NCI-H2171 (cell line): ENCODE data around the gene TBL1X.
A peak's percentile ranks its signal among the peaks of the same experiment; 100 is the strongest.
"Not testable (repeated sequence)": the region's sequence is repeated elsewhere in the genome, so short reads cannot be mapped to it uniquely, and the experiment has no call there.

ENCODE experiments used
- DNase-seq: peaks from one replicate; lab custom pipeline; 2025; lab: John Stamatoyannopoulos, UW

The TBL1X gene

GRCh38 chrX:9536156-9536555 lies 71.3 kb downstream of the TBL1X start:
- not testable (repeated sequence) for DNase-seq

DNA sequence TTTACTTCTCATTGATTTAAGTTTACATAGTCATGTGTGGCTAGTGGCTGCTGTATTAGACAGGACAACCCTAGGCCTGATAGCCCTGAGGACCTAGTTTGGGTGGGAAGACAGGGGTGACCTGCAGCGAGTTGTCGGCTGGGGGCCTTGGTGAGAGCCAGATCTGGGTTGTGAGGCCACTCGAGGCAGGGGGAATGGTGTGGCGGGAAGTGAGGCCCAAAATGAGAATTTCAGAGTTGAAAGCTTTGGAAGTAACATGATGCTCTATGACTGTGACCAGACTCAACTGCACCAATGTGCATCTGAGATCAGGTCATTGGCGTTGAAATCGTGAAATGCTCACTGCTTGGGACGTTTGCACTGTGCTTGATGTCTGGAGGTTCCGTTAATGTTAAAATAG lies 72.9 kb downstream of the TBL1X start:
- DNase-seq, result no peak

- peak; percentile 84 for DNase-seq
These were observed 73.7 kb downstream of the TBL1X start for GRCh38 chrX:9538544-9539045.

DNA sequence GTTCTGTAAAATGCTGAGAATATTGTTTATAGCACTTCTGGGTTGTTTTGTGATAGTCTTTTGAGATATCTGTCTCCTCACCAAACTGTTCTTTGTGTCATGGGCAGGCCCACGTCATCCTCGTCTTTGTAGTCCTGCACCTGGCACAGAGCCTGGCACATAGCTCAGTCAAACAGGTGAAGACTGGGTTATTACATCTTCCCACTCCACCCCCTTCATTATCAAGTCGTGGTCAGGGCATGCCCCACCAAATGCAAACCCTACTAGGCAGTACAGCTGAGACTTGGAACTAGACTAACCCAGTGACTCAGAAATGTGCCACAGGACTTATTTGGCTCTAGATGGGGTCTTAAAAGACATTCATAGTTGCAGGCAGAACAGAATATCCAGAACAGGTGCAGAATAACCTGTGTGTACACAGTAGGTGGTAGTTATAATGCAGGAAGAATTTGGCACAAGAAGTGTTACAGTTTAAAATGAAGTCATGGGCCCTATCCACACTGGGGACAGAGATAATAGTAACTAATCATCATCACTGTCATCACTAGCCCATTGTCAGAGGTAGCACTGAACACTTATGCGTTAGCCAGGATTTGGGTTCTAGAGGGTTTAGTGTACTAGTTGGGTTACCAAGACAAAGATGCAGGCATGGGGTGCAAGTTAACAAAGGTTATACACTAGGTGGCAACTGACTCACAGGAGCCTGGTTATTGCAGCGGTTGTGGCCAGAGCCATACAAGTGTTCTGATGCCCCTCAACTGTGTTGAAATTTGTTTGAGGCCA lies 74.9 kb downstream of the TBL1X start:
- no peak for DNase-seq

- DNase-seq, result no peak
These were observed 77.4 kb downstream of the TBL1X start for GRCh38 chrX:9542106-9542760.

DNA sequence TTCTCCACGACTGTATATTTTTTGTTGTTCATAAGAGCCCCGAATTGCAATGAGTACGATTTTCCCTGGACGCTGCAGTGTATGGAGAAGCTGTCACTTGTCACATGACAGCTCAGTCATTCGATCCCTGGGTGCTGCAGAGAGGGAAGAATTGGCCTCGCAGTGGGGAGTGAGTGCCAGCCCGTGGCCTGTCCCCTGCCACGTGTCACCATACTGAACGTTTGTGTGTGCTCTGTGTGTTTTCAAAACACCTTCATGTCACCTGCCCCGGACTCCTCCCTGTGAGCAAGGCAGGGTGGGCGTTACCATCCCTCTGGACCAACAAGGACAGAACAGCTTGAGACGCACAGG lies 77.9 kb downstream of the TBL1X start:
- DNase-seq, result no peak

- peak; percentile 3 for DNase-seq
These were observed 90.5 kb downstream of the TBL1X start for GRCh38 chrX:9555354-9555753.

GRCh38 chrX:9557091-9557490 lies 92.2 kb downstream of the TBL1X start:
- DNase-seq, result no peak

DNA sequence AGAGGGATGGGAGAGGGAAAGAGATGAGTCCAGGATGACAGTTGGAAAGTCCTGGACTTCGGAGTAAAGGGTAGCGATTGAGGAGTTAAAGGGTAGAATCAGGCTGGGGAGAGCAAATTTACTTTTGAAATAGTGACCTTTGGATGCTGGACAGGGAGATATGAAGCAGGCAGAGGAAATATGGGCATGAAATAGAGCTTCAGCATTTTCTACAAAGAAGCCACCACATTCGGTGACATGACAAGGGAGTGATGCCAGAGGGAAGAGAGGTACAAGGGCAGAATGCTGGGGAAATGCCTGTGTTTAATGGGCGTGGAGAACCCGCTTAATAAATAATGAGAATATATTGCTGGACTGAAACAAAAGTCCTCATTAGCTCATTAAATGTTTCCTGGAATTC lies 92.7 kb downstream of the TBL1X start:
- DNase-seq, result no peak

DNA sequence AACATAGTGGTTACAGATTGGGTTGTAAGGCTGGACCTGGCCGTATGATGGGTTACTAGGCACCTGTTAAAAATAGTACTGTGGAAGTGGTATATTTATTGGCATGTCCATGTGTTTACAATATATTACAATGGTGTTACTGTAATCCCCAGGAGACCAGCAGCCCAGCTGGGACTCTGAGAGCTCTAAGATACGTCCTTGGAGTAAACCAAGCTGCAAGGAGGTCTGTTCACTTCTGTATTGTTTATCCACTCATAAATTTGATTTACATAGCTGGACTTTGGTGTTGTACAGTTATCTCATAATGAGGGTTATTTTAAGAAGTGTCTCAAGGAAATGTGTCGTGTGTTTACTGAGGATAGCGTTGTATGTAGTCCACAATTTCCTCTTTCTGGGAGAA lies 93.8 kb downstream of the TBL1X start:
- no peak for DNase-seq

GRCh38 chrX:9560219-9560618 lies 95.4 kb downstream of the TBL1X start:
- DNase-seq, result peak; percentile 40

GRCh38 chrX:9561199-9561598 lies 96.3 kb downstream of the TBL1X start:
- no peak for DNase-seq

GRCh38 chrX:9562851-9563250 lies 98.0 kb downstream of the TBL1X start:
- DNase-seq, result no peak

GRCh38 chrX:9566150-9566621 lies 101.3 kb downstream of the TBL1X start:
- no peak for DNase-seq

DNA sequence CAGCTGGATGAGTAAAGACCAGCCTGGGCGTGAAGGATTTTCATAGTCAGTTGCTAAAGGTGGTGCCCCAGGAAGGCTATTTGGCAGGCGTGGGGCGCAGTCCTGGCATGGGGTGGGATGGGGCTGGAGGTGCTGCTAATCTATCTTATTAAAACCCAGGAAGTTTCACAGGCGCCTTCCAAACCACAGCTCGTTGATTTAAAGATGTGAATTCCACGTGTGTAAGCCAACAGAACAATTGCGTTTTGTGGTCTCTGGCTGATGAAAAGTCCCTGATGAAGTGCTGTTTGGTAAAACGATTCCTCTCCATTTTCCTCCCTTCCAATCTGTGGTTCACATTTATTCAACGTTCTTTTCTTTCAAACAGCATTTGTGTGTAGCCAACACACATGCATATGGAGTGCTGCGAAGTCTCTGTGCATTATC lies 105.0 kb downstream of the TBL1X start:
- no peak for DNase-seq

GRCh38 chrX:9573282-9574106 lies 108.6 kb downstream of the TBL1X start:
- no peak for DNase-seq

GRCh38 chrX:9576059-9576458 lies 111.2 kb downstream of the TBL1X start:
- no peak for DNase-seq

- DNase-seq, result no peak
These were observed 112.7 kb downstream of the TBL1X start for GRCh38 chrX:9577555-9577954.

DNA sequence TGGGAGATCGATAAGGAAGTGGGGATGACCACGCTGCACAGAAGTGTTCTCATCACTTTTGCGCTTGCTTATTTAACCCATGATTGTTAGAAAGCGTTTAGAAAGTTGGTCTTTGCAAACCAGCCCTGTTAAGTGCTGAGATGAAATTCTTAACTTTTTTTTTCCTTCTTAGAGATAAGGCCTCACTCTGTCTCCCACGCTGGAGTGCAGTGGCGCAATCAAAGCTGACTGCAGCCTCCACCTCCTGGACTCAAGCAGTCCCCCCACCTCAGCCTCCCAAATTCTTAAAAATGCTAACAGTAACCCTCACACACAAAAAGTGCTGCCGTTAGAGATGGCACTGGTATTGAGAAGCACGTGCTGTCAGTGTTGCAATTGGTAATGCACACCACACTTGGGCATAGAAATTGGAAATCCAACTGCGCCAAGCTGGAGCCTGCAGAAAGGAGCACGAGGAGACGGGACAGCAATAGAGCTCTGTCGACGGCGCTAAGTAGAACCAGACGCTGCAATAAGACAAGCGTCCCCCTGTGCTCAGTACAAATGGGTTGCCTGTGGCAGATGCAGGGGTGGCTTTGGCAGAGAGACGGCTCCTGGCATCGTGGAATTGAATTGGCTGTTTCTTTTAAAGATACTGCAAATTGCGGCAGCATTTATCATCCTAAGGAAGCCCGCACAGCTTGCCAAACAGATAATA lies 113.4 kb downstream of the TBL1X start:
- DNase-seq, result no peak

DNA sequence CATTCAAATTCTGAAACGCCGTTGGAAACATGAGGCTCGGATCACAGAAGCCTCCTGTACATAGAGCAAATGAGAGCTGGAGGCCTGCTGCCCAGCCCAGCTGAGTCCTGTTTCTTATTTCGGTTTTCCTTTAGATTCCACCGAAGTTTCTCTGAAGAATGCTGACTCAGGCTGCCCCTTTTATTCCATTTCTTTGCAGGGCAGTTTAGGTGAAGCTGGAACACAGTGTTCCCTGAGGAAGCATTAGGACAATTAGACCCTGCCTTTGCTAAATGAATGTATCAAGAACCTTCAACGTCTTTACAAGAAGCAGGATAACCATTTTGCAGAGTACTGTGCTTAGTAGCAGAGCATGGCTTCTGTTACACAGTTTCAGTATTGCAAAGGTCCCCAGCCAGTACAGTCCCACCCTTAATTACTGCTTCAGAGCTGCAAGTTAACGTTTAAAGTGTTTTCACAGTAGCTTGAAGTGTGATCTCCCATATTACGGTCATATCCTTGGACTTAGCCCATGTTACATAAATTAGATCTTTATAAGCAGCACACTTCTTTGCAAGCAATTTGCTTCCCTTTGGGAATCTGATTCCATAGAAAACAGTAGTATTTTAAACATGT lies 117.0 kb downstream of the TBL1X start:
- no peak for DNase-seq

GRCh38 chrX:9582956-9583355 lies 118.1 kb downstream of the TBL1X start:
- no peak for DNase-seq
